Activated T-cell treated with anti-CD3 and anti-CD28 coated beads, Interleukin-2, amount 50 U/mL, for 72 hours (primary cell): ENCODE results near the gene NT5C3A. TPM values are rescaled to one million over a fixed set of nuclear protein-coding genes. Genes with fewer than 3 reads are reported as not detected.

Experiments
- ATAC-seq, 2 donors: fragments of 150-1000 bp; cut with Tn5 transposase; replicated peaks in 1 of 2; 2 replicates each; pipeline ENCODE4 v1.10.0; 2021; ENCODE audit warnings: moderate library complexity in 2 of 2, mild to moderate bottlenecking in 1 of 2
- DNase-seq, 2 donors: peaks; one replicate each; pipeline ENCODE4 v3.0.0; 2021 to 2022; ENCODE audit warnings: mixed read lengths in 1 of 2
- H3K27ac Mint-ChIP-seq: one replicate; pipeline ENCODE4 v1.8.0; 2022; ENCODE audit warnings: mild to moderate bottlenecking, moderate library complexity, mixed read lengths
- H3K27me3 Mint-ChIP-seq: one replicate; pipeline ENCODE4 v1.8.0; 2022; ENCODE audit warnings: low read depth, mixed read lengths
- H3K36me3 Mint-ChIP-seq, 2 donors: one replicate each; pipeline ENCODE4 v1.8.0; 2022; ENCODE audit warnings: mixed read lengths in 2 of 2, mild to moderate bottlenecking in 1 of 2; ENCODE audit not compliant: insufficient read depth in 2 of 2
- H3K4me1 Mint-ChIP-seq: one replicate; pipeline ENCODE4 v1.8.0; 2022; ENCODE audit warnings: low read depth, mixed read lengths
- H3K4me3 Mint-ChIP-seq, 2 donors: one replicate each; pipeline ENCODE4 v1.8.0; 2022; ENCODE audit warnings: mild to moderate bottlenecking in 2 of 2, mixed read lengths in 2 of 2, moderate library complexity in 2 of 2
- H3K9me3 Mint-ChIP-seq, 2 donors: one replicate each; pipeline ENCODE4 v1.8.0; 2022; ENCODE audit warnings: mixed read lengths in 2 of 2
- total RNA-seq, 2 donors: library from RNA; stranded (reverse); gene quantifications; one replicate each; pipeline ENCODE4 v1.2.3, GENCODE V29; 2022

NT5C3A gene
- total RNA-seq, 2 donors from 2014 or later: 45.7 to 51.0 TPM

GRCh38 chr7:33091641-33092191 is 29.1 kb upstream of the NT5C3A start:
- H3K4me3 Mint-ChIP-seq: no peak overlapping the region
- H3K27me3 Mint-ChIP-seq: no peaks in the 10 kb centered on the region
- ATAC-seq (no peak), DNase-seq (no peak)
- peaks cover 1 to 10% of the 10 kb centered on the region in 2 donors for H3K36me3 Mint-ChIP-seq
- no peak overlapping the region for H3K27ac Mint-ChIP-seq
- H3K4me1 Mint-ChIP-seq: no peaks in the 10 kb centered on the region
- no peaks in the 10 kb centered on the region for H3K9me3 Mint-ChIP-seq

GRCh38 chr7:33091111-33091531 is 28.5 kb upstream of the NT5C3A start:
- ATAC-seq: no peak
- Mint-ChIP-seq H3K9me3 (no peaks in the 10 kb centered on the region), H3K27ac (no peak overlapping the region), H3K4me1 (no peaks in the 10 kb centered on the region), H3K27me3 (no peaks in the 10 kb centered on the region), H3K36me3 (peaks cover under 1 to 9% of the 10 kb centered on the region in 2 donors), H3K4me3 (no peak overlapping the region)
- no peak for DNase-seq

- no peak overlapping the region for H3K27ac Mint-ChIP-seq
- H3K36me3 Mint-ChIP-seq: peaks cover 0 to 3% of the 10 kb centered on the region in 2 donors
- no peak overlapping the region for H3K4me3 Mint-ChIP-seq
- no peak for ATAC-seq
- no peak for DNase-seq
- no peaks in the 10 kb centered on the region for H3K9me3 Mint-ChIP-seq
- H3K27me3 Mint-ChIP-seq: no peaks in the 10 kb centered on the region
- H3K4me1 Mint-ChIP-seq: no peaks in the 10 kb centered on the region
Observed at GRCh38 chr7:33089142-33089541, 26.6 kb upstream of the NT5C3A start.

- H3K36me3 Mint-ChIP-seq: peaks cover 0 to 2% of the 10 kb centered on the region in 2 donors
- H3K4me3 Mint-ChIP-seq: no peak overlapping the region
- no peak for DNase-seq
- H3K4me1 Mint-ChIP-seq: no peaks in the 10 kb centered on the region
- no peak overlapping the region for H3K27ac Mint-ChIP-seq
- H3K27me3 Mint-ChIP-seq: no peaks in the 10 kb centered on the region
- no peak for ATAC-seq
- H3K9me3 Mint-ChIP-seq: no peaks in the 10 kb centered on the region
Observed at GRCh38 chr7:33087858-33088257, 25.3 kb upstream of the NT5C3A start.

- Mint-ChIP-seq H3K27me3 (no peaks in the 10 kb centered on the region), H3K4me3 (no peak overlapping the region), H3K36me3 (no peaks in the 10 kb centered on the region), H3K9me3 (no peaks in the 10 kb centered on the region), H3K4me1 (no peaks in the 10 kb centered on the region), H3K27ac (no peak overlapping the region)
- ATAC-seq (no peak), DNase-seq (no peak)
Observed at GRCh38 chr7:33087356-33087755, 24.8 kb upstream of the NT5C3A start.

- DNase-seq (no peak), ATAC-seq (no peak)
- no peaks in the 10 kb centered on the region for H3K9me3 Mint-ChIP-seq
- H3K27ac Mint-ChIP-seq: no peak overlapping the region
- no peak overlapping the region for H3K4me3 Mint-ChIP-seq
- no peaks in the 10 kb centered on the region for H3K36me3 Mint-ChIP-seq
- H3K4me1 Mint-ChIP-seq: peaks cover 9% of the 10 kb centered on the region
- peaks cover 11% of the 10 kb centered on the region for H3K27me3 Mint-ChIP-seq
Observed at GRCh38 chr7:33079763-33080690, 17.5 kb upstream of the NT5C3A start.

- Mint-ChIP-seq H3K27me3 (peaks cover 17% of the 10 kb centered on the region), H3K36me3 (no peaks in the 10 kb centered on the region), H3K4me1 (peaks cover 9% of the 10 kb centered on the region), H3K27ac (no peak overlapping the region), H3K4me3 (no peak overlapping the region), H3K9me3 (no peaks in the 10 kb centered on the region)
- ATAC-seq (no peak), DNase-seq (no peak)
Observed at GRCh38 chr7:33079096-33079495, 16.5 kb upstream of the NT5C3A start.

GRCh38 chr7:33076737-33077136 is 14.2 kb upstream of the NT5C3A start:
- no peak for ATAC-seq
- peaks cover 0 to 2% of the 10 kb centered on the region in 2 donors for H3K9me3 Mint-ChIP-seq
- H3K27me3 Mint-ChIP-seq: peaks cover 23% of the 10 kb centered on the region
- peaks cover 0 to under 1% of the 10 kb centered on the region in 2 donors for H3K36me3 Mint-ChIP-seq
- H3K4me3 Mint-ChIP-seq: no peak overlapping the region
- peaks cover 9% of the 10 kb centered on the region for H3K4me1 Mint-ChIP-seq
- no peak for DNase-seq
- H3K27ac Mint-ChIP-seq: no peak overlapping the region

- Mint-ChIP-seq H3K9me3 (peaks cover 0 to 4% of the 10 kb centered on the region in 2 donors), H3K4me3 (no peak overlapping the region), H3K27ac (no peak overlapping the region), H3K36me3 (peaks cover 0 to 2% of the 10 kb centered on the region in 2 donors), H3K27me3 (peaks cover 23% of the 10 kb centered on the region), H3K4me1 (peaks cover 9% of the 10 kb centered on the region)
- no peak for ATAC-seq
- DNase-seq: no peak
Observed at GRCh38 chr7:33075818-33076518, 13.4 kb upstream of the NT5C3A start.

GRCh38 chr7:33073243-33073642 is 10.7 kb upstream of the NT5C3A start:
- H3K27ac Mint-ChIP-seq: no peak overlapping the region
- no peak for DNase-seq
- H3K4me3 Mint-ChIP-seq: no peak overlapping the region
- H3K27me3 Mint-ChIP-seq: peaks cover 17% of the 10 kb centered on the region
- H3K9me3 Mint-ChIP-seq: peaks cover 0 to 8% of the 10 kb centered on the region in 2 donors
- peaks cover 2 to 6% of the 10 kb centered on the region in 2 donors for H3K36me3 Mint-ChIP-seq
- ATAC-seq: no peak
- peaks cover 9% of the 10 kb centered on the region for H3K4me1 Mint-ChIP-seq

- H3K27ac Mint-ChIP-seq: no peak overlapping the region
- peaks cover 2 to 6% of the 10 kb centered on the region in 2 donors for H3K36me3 Mint-ChIP-seq
- no peak for ATAC-seq
- peaks cover 17% of the 10 kb centered on the region for H3K27me3 Mint-ChIP-seq
- H3K4me3 Mint-ChIP-seq: no peak overlapping the region
- DNase-seq: no peak
- H3K9me3 Mint-ChIP-seq: peaks cover 0 to 8% of the 10 kb centered on the region in 2 donors
- H3K4me1 Mint-ChIP-seq: peaks cover 7% of the 10 kb centered on the region
Observed at GRCh38 chr7:33072471-33072870, 9.9 kb upstream of the NT5C3A start.

GRCh38 chr7:33070831-33071230 is 8.3 kb upstream of the NT5C3A start:
- ATAC-seq: no peak
- DNase-seq: no peak
- Mint-ChIP-seq H3K36me3 (peaks cover 4 to 10% of the 10 kb centered on the region in 2 donors), H3K4me3 (no peak overlapping the region), H3K4me1 (no peaks in the 10 kb centered on the region), H3K27ac (no peak overlapping the region), H3K27me3 (peaks cover 25% of the 10 kb centered on the region), H3K9me3 (peaks cover 5 to 16% of the 10 kb centered on the region in 2 donors)

GRCh38 chr7:33070277-33070676 is 7.7 kb upstream of the NT5C3A start:
- Mint-ChIP-seq H3K27ac (no peak overlapping the region), H3K36me3 (peaks cover 6 to 15% of the 10 kb centered on the region in 2 donors), H3K9me3 (peaks cover 7 to 18% of the 10 kb centered on the region in 2 donors), H3K27me3 (peaks cover 23% of the 10 kb centered on the region), H3K4me1 (no peaks in the 10 kb centered on the region), H3K4me3 (no peak overlapping the region)
- no peak for ATAC-seq
- no peak for DNase-seq
